Left kidney (tissue), 2 donors: ENCODE results near the gene ADAP1. TPM values are rescaled to one million over a fixed set of nuclear protein-coding genes. Genes with fewer than 3 reads are reported as not detected.
"Not testable (repeated sequence)": the region's sequence is repeated elsewhere in the genome, so short reads cannot be mapped to it uniquely, and the experiment has no call there.

Experiments used
- DNase-seq: peaks from one replicate; pipeline ENCODE4 v3.0.0-alpha.2; 2013
- polyA plus RNA-seq: library from polyadenylated mRNA; unstranded; fragments of 120-200 nt; gene quantifications from one replicate; pipeline ENCODE4 v1.2.1, GENCODE V29; 2013; ENCODE audit not compliant: insufficient read length

ADAP1 gene
- polyA plus RNA-seq, 1 donor: 11.0 TPM

GRCh38 chr7:882336-883035 lies 72.0 kb downstream of the ADAP1 start:
- DNase-seq: no peak

GRCh38 chr7:881441-882234 lies 72.8 kb downstream of the ADAP1 start:
- DNase-seq: no peak

- DNase-seq: no peak
Observed at GRCh38 chr7:880450-880849, 74.0 kb downstream of the ADAP1 start.

GRCh38 chr7:879706-880105 lies 74.8 kb downstream of the ADAP1 start:
- DNase-seq: no peak

- no peak for DNase-seq
Observed at GRCh38 chr7:879093-879492, 75.4 kb downstream of the ADAP1 start.

- DNase-seq: no peak
Observed at GRCh38 chr7:877312-878232, 76.9 kb downstream of the ADAP1 start.

- no peak for DNase-seq
Observed at GRCh38 chr7:876972-877311, 77.5 kb downstream of the ADAP1 start.

- peak; percentile 92 for DNase-seq
Observed at GRCh38 chr7:876077-876971, 78.2 kb downstream of the ADAP1 start, which contains the start of gene GET4. GET4 (plus strand) TSS chr7:876554; CDS start chr7:876646, 92 bp downstream.

- DNase-seq: no peak
Observed at GRCh38 chr7:875476-876076, 78.9 kb downstream of the ADAP1 start.

GRCh38 chr7:875051-875450 lies 79.4 kb downstream of the ADAP1 start:
- DNase-seq: no peak

GRCh38 chr7:874031-874749 lies 80.3 kb downstream of the ADAP1 start:
- DNase-seq: no peak

- DNase-seq: peak; percentile 66
Observed at GRCh38 chr7:873367-874002, 81.0 kb downstream of the ADAP1 start.

GRCh38 chr7:872685-873084 lies 81.8 kb downstream of the ADAP1 start:
- DNase-seq: not testable (repeated sequence)

GRCh38 chr7:871900-872537 lies 82.5 kb downstream of the ADAP1 start:
- DNase-seq: no peak

- DNase-seq: no peak
Observed at GRCh38 chr7:869348-869747, 85.1 kb downstream of the ADAP1 start.

- DNase-seq: no peak
Observed at GRCh38 chr7:868189-868486, 86.3 kb downstream of the ADAP1 start.

- no peak for DNase-seq
Observed at GRCh38 chr7:867406-868188, 86.9 kb downstream of the ADAP1 start.

- peak; percentile 59 for DNase-seq
Observed at GRCh38 chr7:867001-867405, 87.5 kb downstream of the ADAP1 start.

- no peak for DNase-seq
Observed at GRCh38 chr7:865921-866320, 88.6 kb downstream of the ADAP1 start.
